LNCaP clone FGC (cell line): ENCODE measurements around the gene PTPRQ.

Experiments used
- DNase-seq: peaks from one replicate; pipeline ENCODE4 v3.0.0-alpha.2; 2011; ENCODE audit warnings: low read depth
- H3K4me3 ChIP-seq: 2 replicates; pipeline ENCODE4 v1.5.1; 2011; ENCODE audit warnings: mild to moderate bottlenecking, low read depth, low read length, control low read depth
- TF ChIP-seq, protein P1 (sequence below): IDR thresholded peaks from 2 replicates; pipeline ENCODE4 v1.5.1; 2012; ENCODE audit warnings: mild to moderate bottlenecking; ENCODE audit not compliant: control insufficient read depth, insufficient read depth; ENCODE audit errors: extremely low read depth

The PTPRQ gene

DNA sequence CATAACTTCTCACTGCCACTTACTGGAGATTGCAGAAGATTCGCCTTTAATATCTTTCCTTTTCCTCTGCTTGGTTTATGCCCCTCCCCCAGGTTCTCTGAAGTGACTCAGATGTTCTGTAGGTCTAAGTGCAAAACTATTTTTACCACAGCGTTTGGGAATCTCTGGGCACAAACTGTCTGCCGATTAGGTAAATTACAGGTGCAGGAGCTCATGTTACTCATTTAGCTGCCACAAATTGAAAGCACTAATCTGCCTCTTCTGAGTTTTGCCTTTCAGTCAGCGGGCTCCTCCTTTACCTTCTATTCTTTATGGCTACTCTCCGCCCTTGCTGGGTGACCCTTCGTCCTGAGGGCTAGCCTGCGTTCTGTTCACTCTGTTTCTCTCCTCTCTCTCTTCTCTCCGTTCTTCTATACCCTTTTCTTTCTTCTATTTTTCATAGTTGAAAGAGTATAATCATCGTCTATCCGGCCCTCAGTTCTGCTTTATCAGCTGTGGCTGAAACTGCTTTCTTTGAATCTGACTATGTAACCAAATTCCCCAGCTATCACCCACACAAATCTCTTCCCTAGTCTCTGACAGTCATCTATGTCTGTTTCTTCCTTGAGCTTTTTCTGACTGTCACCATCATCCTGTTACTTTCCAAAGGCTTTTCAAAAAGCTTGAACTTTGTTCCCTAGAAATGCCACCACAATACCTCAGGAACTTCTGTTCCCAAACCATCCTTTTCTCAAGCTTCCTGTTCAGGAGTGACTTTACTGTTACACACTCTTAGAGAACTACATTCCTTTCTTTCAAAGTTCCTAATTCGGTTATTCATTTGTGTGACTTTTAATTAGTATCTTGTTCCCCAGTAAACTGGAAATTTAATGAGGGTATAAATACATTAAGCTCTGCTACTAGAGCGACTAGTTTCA lies 259.1 kb downstream of the PTPRQ start:
- no peak overlapping the region for H3K4me3 ChIP-seq
- DNase-seq = no peak
- TF ChIP-seq, protein P1, sequence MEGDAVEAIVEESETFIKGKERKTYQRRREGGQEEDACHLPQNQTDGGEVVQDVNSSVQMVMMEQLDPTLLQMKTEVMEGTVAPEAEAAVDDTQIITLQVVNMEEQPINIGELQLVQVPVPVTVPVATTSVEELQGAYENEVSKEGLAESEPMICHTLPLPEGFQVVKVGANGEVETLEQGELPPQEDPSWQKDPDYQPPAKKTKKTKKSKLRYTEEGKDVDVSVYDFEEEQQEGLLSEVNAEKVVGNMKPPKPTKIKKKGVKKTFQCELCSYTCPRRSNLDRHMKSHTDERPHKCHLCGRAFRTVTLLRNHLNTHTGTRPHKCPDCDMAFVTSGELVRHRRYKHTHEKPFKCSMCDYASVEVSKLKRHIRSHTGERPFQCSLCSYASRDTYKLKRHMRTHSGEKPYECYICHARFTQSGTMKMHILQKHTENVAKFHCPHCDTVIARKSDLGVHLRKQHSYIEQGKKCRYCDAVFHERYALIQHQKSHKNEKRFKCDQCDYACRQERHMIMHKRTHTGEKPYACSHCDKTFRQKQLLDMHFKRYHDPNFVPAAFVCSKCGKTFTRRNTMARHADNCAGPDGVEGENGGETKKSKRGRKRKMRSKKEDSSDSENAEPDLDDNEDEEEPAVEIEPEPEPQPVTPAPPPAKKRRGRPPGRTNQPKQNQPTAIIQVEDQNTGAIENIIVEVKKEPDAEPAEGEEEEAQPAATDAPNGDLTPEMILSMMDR = no peak

DNA sequence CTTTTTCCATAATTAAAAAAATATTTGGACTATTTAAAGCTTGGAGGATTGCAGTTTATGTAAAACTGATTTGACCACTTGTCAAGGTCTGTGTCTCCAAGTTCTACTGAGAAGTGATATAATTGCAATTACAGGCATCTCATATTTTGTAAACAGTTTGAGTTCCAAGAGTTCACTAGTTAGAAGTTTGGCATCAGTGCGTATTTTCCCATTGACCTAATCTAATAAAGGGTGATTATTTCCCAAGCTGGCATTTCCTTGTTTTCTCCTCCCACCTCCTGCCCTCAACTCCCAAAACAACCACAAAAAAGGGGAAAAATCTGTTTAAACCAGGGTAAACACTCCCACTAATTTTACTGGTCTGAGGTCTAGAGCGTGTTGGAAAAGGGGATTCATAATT lies 260.4 kb downstream of the PTPRQ start:
- TF ChIP-seq, protein P1 = no peak
- no peak overlapping the region for H3K4me3 ChIP-seq

DNA sequence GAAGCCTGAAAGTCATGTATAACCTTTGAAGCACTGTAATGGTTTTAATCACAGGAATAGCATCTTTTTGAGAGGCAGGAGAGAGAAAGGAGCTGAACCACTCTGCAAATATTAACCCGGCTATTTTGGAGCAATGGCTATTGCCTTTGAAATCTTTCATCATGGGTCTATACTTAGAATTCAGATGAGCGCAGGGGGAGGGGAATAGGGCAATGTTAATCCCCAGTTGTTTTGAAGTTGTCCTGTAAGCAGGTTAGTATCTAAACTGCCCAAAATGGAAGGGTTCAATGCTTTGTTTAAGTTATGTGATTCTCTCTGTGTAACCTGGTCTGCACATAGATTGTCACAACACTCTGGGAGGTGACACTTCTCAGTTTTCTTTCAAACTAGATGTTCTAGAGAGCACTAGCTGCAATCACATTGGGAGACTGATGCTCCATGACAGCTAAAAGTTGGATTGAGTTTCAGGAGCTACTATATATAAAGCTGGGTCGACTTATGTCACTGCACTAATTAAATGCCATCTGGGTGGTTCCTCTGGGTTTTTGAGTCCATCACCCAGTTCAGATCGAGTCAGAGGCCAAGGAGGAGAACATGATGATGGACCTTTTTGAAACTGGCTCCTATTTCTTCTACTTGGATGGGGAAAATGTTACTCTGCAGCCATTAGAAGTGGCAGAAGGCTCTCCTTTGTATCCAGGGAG lies 263.2 kb downstream of the PTPRQ start, which contains the start of gene MYF6:
Gene MYF6, plus strand, starts transcription at position 509 of the 704 bp plus-strand sequence. Its CDS starts 86 bp downstream, at position 595.
- DNase-seq = no peak
- no peak within 1 kb of the TSS for H3K4me3 ChIP-seq
- TF ChIP-seq, protein P1 = no peak

More for the DNA sequence above, 260.4 kb downstream of the PTPRQ start:
- DNase-seq = no peak

DNA sequence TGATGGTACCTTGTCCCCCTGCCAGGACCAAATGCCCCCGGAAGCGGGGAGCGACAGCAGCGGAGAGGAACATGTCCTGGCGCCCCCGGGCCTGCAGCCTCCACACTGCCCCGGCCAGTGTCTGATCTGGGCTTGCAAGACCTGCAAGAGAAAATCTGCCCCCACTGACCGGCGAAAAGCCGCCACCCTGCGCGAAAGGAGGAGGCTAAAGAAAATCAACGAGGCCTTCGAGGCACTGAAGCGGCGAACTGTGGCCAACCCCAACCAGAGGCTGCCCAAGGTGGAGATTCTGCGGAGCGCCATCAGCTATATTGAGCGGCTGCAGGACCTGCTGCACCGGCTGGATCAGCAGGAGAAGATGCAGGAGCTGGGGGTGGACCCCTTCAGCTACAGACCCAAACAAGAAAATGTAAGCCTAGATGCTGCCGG lies 263.8 kb downstream of the PTPRQ start:
- no peak for DNase-seq
- TF ChIP-seq, protein P1 = no peak
- no peak overlapping the region for H3K4me3 ChIP-seq

DNA sequence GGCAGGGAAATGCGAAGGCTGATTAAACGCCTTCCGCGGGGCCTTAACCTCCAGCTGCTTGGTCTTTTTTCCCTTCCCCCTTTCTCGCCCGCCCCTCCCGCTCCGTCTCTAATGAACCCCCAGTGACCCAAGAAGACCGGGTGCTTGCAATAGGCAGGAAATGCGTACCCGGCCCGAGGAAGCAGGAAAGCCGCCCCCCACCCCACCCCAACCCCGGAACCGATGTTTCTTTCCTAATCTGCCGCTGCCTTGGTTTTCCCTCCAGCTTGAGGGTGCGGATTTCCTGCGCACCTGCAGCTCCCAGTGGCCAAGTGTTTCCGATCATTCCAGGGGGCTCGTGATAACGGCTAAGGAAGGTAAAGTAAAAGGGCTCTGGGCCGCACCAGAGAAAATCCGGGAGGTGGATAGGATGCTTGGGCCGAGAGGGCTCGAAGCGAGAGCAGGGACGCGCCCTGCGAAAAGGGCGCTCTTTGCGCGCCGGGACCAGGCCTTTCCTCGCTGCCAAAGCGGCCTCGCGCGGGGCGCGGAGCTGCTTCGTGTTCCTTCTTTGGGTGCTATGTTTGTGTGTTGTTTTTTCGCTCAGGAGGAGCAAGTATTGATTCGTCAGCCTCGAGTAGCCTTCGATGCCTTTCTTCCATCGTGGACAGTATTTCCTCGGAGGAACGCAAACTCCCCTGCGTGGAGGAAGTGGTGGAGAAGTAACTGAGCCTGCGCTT lies 264.4 kb downstream of the PTPRQ start:
- DNase-seq = no peak
- TF ChIP-seq, protein P1 = no peak
- no peak overlapping the region for H3K4me3 ChIP-seq

DNA sequence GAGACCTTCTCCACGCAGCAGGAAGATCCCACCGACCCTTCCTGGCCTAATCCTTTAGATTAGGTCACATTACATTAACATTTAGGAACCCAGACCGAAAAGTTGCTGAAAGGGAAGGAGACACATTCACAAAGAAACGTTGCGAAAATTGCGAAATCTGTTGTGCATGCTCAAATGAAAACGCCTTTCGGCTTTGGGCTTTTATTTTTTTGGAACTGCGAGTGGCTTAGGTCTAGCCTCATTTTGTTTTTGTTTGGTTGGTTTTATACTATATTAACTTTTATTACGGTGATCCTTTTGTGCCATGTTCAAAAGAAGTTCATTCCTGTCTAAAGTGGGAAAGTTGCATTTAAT lies 264.9 kb downstream of the PTPRQ start:
- no peak for DNase-seq
- no peak overlapping the region for H3K4me3 ChIP-seq

More for the DNA sequence above, 264.9 kb downstream of the PTPRQ start:
- TF ChIP-seq, protein P1 = no peak
